Suprapubic skin (tissue), 3 donors: ENCODE measurements around the gene LRRC8D.

Experiments
- EP300 ChIP-seq: sonication (generic); formaldehyde crosslinking; IDR thresholded peaks from one replicate; pipeline ENCODE4 v1.6.1; 2017; ENCODE audit warnings: antibody characterized with exemption
- POLR2A ChIP-seq, 2 donors: fragments of 450-650 bp; IDR thresholded peaks; one replicate each; pipeline ENCODE4 v1.6.1; 2017; ENCODE audit warnings: antibody characterized with exemption in 2 of 2, mild to moderate bottlenecking in 2 of 2, moderate library complexity in 2 of 2
- TF ChIP-seq, protein P1 (sequence below), 2 donors: fragments of 200-600 bp in 1 of 2; fragments of 450-650 bp in 1 of 2; sonication (generic) in 1 of 2; IDR thresholded peaks; one replicate each; pipeline ENCODE4 v1.5.1; 2016 to 2019; ENCODE audit warnings: antibody characterized with exemption in 2 of 2, mild to moderate bottlenecking in 1 of 2, moderate library complexity in 1 of 2

DNA sequence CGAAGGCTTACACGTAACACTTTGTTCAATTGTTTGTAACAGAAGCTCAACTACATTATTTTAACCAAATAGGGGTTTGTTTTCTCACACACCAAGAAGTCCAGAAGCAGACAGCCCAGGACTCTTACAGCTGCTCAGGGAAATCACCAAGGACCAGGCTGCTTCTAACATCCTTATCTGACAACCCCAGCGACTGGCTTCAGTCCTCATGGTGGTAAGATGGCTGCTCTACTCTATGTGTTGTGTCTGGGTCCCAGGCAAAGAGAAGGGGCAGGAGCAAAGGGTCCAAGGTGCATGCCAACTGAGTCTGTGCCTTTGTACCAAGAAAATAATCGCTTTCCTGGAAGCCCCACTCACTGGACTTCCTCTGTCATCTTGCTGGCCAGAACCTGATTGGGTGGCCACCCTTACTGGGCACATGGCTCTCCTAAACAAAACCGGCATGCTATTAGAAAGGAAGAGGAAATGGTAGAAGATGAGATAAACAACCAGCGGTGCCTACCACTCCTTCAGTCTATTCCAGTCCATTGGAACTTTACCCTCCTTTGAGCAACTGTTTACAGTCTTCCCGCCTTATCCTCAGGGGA, 34.1 kb upstream of the LRRC8D start:
- TF ChIP-seq, protein P1, sequence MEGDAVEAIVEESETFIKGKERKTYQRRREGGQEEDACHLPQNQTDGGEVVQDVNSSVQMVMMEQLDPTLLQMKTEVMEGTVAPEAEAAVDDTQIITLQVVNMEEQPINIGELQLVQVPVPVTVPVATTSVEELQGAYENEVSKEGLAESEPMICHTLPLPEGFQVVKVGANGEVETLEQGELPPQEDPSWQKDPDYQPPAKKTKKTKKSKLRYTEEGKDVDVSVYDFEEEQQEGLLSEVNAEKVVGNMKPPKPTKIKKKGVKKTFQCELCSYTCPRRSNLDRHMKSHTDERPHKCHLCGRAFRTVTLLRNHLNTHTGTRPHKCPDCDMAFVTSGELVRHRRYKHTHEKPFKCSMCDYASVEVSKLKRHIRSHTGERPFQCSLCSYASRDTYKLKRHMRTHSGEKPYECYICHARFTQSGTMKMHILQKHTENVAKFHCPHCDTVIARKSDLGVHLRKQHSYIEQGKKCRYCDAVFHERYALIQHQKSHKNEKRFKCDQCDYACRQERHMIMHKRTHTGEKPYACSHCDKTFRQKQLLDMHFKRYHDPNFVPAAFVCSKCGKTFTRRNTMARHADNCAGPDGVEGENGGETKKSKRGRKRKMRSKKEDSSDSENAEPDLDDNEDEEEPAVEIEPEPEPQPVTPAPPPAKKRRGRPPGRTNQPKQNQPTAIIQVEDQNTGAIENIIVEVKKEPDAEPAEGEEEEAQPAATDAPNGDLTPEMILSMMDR (IDR thresholded peaks at IDR 0.05): no peak
- TF ChIP-seq EP300 (no peak), POLR2A (IDR thresholded peaks at IDR 0.05) (no peak)
